Mucosa of stomach (tissue), 1 donor: ENCODE results near the gene WNT3.
A peak's percentile ranks its signal among the peaks of the same experiment; 100 is the strongest.
"Not testable (repeated sequence)": the region's sequence is repeated elsewhere in the genome, so short reads cannot be mapped to it uniquely, and the experiment has no call there.

ENCODE experiments used
- H3K27me3 ChIP-seq: one replicate; pipeline ENCODE4 v1.7.0; 2013; ENCODE audit warnings: mild to moderate bottlenecking, low read length; ENCODE audit not compliant: control insufficient read depth, insufficient read depth
- H3K36me3 ChIP-seq: one replicate; pipeline ENCODE4 v1.7.0; 2013; ENCODE audit warnings: low read length; ENCODE audit not compliant: control insufficient read depth, insufficient read depth
- H3K4me1 ChIP-seq: one replicate; pipeline ENCODE4 v1.7.0; 2013; ENCODE audit warnings: mild to moderate bottlenecking, low read length; ENCODE audit not compliant: control insufficient read depth, insufficient read depth
- H3K4me3 ChIP-seq: one replicate; pipeline ENCODE4 v1.7.0; 2013; ENCODE audit warnings: low read length
- H3K9ac ChIP-seq: one replicate; pipeline ENCODE4 v1.7.0; 2013; ENCODE audit warnings: mild to moderate bottlenecking, low read length, moderate library complexity
- H3K9me3 ChIP-seq: one replicate; pipeline ENCODE4 v1.7.0; 2013; ENCODE audit warnings: mild to moderate bottlenecking, low read length, moderate library complexity; ENCODE audit not compliant: control insufficient read depth
- donor health status: Pancreatic carcinoma.

WNT3 gene

GRCh38 chr17:46773676-46774075 is 44.8 kb downstream of the WNT3 start:
- H3K27me3 ChIP-seq = peaks cover 36% of the 10 kb centered on the region
- no peaks in the 10 kb centered on the region for H3K9me3 ChIP-seq
- no peak overlapping the region for H3K4me3 ChIP-seq
- H3K9ac ChIP-seq = no peak overlapping the region
- H3K4me1 ChIP-seq = no peaks in the 10 kb centered on the region
- H3K36me3 ChIP-seq = no peaks in the 10 kb centered on the region

GRCh38 chr17:46773221-46773605 is 45.3 kb downstream of the WNT3 start:
- Histone ChIP-seq H3K36me3 (no peaks in the 10 kb centered on the region), H3K4me1 (no peaks in the 10 kb centered on the region), H3K4me3 (no peak overlapping the region), H3K9ac (no peak overlapping the region), H3K27me3 (peaks cover 36% of the 10 kb centered on the region), H3K9me3 (no peaks in the 10 kb centered on the region)

DNA sequence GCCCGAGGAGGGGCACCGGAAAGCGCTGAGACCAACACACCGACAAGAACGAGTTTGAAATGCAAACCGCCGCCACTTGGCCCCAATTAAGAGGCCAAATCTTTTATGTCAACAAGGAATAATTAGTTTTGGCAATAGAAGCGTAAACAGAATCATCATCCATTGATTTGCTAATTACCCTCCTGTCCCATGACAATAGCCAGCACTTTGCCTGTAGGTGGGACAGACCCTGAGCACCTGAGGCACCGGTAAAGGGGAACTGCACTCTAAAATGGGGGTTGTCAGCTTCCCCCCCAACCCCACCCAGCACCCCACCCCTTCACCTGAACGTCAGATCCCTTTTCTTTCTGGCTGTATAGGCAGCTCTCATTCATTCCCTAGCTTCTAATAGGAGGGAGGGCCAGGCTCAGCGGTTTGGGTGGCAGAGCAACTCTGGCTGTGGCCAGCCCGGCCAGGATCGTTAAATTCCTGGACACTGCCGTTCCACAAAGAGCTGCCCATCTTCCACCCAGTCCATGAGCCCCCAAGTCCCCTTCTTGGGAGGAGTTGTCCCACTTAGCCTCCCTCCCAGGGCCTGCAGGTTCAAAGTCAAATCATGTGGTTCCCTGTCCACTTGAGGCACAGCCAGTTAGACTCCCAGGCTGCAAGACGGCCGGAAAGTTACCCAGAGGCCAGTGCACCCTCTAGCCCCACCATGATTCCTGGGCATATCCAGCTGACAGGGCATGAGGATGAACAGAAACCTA is 45.8 kb downstream of the WNT3 start:
- Histone ChIP-seq H3K9ac (no peak overlapping the region), H3K36me3 (no peaks in the 10 kb centered on the region), H3K4me3 (no peak overlapping the region), H3K9me3 (no peaks in the 10 kb centered on the region), H3K4me1 (no peaks in the 10 kb centered on the region), H3K27me3 (peaks cover 36% of the 10 kb centered on the region)

- Histone ChIP-seq H3K36me3 (no peaks in the 10 kb centered on the region), H3K9ac (no peak overlapping the region), H3K4me1 (no peaks in the 10 kb centered on the region), H3K27me3 (peaks cover 36% of the 10 kb centered on the region), H3K4me3 (no peak overlapping the region), H3K9me3 (no peaks in the 10 kb centered on the region)
Observed at GRCh38 chr17:46771561-46772474, 46.7 kb downstream of the WNT3 start.

DNA sequence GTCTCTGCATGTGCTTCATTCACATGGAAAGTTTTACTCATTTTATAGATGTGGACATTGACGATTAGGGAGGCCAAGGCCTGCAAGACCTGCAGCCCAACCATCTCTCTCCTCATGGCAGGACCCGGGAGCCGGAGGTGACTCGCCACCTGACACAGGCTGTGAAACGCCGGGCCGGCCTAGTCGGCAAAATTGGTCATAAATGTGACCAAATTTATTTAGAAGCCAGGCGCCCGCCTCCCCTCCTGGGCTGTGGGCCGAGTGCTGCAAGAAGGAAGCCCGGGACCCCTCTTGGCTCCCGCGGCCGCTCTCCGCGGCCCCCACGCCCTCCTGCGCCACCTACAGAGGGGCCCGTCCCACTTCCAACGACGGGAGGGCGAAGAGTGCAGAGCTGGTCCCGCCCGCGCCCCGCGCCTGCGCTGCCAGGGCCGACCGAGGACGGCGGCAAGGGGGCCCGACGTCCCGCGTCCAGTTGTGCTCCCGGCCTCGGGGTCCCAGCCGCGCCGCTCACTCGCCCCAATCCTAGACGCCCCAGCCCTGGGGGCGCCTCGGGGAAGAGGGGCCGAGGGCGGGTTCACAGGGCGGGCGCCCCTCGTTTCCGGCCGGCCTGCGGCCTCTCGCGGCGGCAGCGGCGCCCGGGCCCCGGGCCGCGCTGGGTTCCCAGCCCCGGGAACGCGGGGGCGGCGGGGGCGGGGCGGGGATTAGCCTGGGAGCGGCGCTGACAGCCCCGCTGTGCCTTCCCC is 47.5 kb downstream of the WNT3 start:
- Histone ChIP-seq H3K4me3 (no peak overlapping the region), H3K4me1 (no peaks in the 10 kb centered on the region), H3K36me3 (no peaks in the 10 kb centered on the region), H3K27me3 (peaks cover 32% of the 10 kb centered on the region), H3K9me3 (no peaks in the 10 kb centered on the region), H3K9ac (peak overlapping the region; percentile 28)

- no peaks in the 10 kb centered on the region for H3K9me3 ChIP-seq
- H3K27me3 ChIP-seq = peaks cover 32% of the 10 kb centered on the region
- H3K36me3 ChIP-seq = no peaks in the 10 kb centered on the region
- H3K4me3 ChIP-seq = no peak overlapping the region
- H3K4me1 ChIP-seq = no peaks in the 10 kb centered on the region
- no peak overlapping the region for H3K9ac ChIP-seq
Observed at GRCh38 chr17:46770439-46770817, 48.1 kb downstream of the WNT3 start.

DNA sequence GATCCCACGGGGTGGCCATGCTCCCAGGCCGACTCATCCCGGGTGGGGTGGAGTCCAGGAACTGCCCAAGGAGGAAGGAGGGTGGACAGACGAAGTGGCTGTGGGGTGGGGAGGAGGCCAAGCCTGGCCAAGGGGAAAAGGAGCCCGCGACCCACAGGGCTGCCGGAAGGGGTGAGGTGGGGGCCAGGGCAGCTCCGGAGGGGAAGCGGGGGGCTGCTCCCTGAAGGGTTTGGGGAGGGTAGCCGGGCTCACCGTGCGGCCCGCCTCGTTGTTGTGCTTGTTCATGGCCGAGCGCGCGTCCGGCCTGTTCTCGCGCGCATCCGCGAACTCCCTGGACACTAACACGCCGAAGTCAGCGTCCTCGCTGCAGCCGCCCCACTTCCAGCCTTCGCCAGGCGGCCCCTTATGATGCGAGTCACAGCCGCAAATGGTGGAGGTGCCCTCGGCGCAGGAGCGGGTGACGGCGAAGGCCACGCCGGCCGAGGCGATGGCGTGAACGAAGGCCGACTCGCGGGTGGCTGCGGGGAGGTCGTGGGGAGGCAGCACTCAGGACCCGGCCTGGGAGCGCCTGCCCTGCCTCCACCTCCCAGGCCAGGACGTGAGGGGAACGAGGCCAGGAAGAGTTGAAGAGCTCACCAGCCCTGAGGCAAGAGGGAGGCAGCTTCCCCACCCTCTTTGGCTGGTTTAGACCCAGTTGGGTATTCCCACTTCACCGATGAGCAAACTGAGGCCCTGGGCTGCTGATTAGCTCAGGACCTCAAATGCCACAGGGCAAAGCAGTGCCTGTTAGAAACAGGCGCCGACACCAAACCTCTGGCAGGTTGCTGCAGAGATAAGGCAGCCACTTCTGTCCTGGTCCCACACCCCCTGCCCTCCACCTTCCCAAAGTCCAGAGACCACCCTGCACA is 48.7 kb downstream of the WNT3 start:
- no peak overlapping the region for H3K4me3 ChIP-seq
- H3K36me3 ChIP-seq = no peaks in the 10 kb centered on the region
- no peak overlapping the region for H3K9ac ChIP-seq
- H3K9me3 ChIP-seq = no peaks in the 10 kb centered on the region
- H3K27me3 ChIP-seq = peaks cover 32% of the 10 kb centered on the region
- H3K4me1 ChIP-seq = no peaks in the 10 kb centered on the region

DNA sequence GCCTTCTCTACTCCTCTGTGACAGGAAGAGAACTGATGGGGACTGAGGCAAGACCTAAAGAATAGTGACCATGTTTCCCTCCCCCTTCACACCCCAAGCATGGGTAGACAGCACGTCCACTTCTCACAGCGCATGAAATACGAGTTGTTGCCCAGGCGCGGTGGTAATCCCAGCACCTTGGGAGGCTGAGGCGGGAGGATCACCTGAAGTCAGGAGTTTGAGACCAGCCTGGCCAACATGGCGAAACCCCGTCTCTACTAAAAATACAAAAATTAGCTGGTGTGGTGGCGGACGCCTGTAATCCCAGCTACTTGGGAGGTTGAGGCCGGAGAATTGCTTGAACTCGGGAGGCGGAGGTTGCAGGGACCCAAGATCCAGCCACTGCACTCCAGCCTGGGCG is 49.6 kb downstream of the WNT3 start:
- not testable (repeated sequence) for H3K4me3 ChIP-seq, H3K9ac ChIP-seq, H3K9me3 ChIP-seq, H3K4me1 ChIP-seq, H3K36me3 ChIP-seq
- peaks cover 27% of the 10 kb centered on the region for H3K27me3 ChIP-seq

DNA sequence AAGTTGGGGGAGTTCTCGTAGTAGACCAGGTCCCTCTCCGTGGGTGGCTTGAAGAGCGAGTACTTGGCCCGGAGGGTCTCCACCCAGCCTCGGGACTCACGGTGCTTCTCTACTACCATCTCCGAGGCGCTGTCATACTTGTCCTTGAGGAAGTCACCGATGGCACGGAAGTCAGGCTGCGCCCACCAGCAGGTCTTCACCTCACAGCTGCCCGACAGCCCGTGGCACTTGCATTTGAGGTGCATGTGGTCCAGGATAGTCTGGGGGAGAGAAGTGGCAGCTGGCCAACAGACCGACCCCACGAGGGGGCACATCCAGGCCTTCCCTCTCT is 50.0 kb downstream of the WNT3 start:
- Histone ChIP-seq H3K9me3 (no peaks in the 10 kb centered on the region), H3K4me3 (no peak overlapping the region), H3K9ac (no peak overlapping the region), H3K36me3 (no peaks in the 10 kb centered on the region), H3K27me3 (peaks cover 24% of the 10 kb centered on the region), H3K4me1 (no peaks in the 10 kb centered on the region)

GRCh38 chr17:46766493-46767491 is 51.7 kb downstream of the WNT3 start:
- Histone ChIP-seq H3K4me3 (no peak overlapping the region), H3K4me1 (no peaks in the 10 kb centered on the region), H3K9ac (no peak overlapping the region), H3K9me3 (no peaks in the 10 kb centered on the region), H3K27me3 (peaks cover 12% of the 10 kb centered on the region), H3K36me3 (no peaks in the 10 kb centered on the region)
